OCI-LY7 (cell line): ENCODE results near the gene RELB.

ENCODE experiments used
- EZH2phosphoT487 ChIP-seq: fragments of 200-600 bp; sonication (generic); IDR thresholded peaks from 2 replicates; pipeline ENCODE4 v1.6.1; 2018; ENCODE audit warnings: low read depth, borderline replicate concordance, mild to moderate bottlenecking, mixed run types, antibody characterized with exemption, low read length, moderate library complexity, mixed read lengths
- TF ChIP-seq, protein P1 (sequence below): fragments of 200-600 bp; sonication (generic); conservative IDR thresholded peaks from 2 replicates; pipeline ENCODE4 v1.5.1; 2014; ENCODE audit warnings: mild to moderate bottlenecking, antibody characterized with exemption, low read length, moderate library complexity, mixed read lengths

DNA sequence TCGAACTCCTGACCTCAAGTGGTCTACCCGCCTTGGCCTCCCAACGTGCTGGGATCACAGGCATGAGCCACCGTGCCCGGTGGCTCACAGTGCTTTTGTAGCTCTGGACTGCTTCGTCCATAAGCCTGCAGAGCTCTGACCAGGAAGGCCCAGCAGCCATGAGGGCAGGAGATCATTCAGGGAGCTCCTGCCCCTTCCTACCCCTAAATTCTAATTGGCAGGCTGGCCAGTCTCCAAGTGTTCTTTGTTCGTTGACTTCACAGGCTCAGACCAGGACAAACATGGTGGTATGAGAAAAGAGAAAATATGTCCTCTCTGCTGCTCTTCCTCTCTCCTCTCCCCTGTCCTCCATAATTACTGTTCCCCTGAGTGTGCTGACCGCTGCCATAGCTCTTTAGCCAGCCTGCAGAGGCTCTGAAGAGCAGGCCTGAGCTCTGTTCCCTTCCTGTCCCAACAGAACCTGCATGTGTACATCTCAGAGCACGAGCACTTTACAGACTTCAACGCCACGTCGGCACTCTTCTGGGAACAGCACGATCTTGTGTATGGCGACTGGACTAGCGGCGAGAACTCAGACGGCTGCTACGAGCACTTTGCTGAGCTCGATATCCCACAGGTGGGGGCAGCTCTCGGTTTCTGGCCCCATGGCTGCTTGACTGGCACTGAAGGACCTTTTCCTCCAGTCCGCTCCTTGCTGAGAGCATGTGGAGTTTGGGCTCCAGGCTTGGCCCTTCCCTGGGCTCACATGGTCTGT lies 27.1 kb upstream of the RELB start:
- TF ChIP-seq, protein P1, sequence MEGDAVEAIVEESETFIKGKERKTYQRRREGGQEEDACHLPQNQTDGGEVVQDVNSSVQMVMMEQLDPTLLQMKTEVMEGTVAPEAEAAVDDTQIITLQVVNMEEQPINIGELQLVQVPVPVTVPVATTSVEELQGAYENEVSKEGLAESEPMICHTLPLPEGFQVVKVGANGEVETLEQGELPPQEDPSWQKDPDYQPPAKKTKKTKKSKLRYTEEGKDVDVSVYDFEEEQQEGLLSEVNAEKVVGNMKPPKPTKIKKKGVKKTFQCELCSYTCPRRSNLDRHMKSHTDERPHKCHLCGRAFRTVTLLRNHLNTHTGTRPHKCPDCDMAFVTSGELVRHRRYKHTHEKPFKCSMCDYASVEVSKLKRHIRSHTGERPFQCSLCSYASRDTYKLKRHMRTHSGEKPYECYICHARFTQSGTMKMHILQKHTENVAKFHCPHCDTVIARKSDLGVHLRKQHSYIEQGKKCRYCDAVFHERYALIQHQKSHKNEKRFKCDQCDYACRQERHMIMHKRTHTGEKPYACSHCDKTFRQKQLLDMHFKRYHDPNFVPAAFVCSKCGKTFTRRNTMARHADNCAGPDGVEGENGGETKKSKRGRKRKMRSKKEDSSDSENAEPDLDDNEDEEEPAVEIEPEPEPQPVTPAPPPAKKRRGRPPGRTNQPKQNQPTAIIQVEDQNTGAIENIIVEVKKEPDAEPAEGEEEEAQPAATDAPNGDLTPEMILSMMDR, result no peak
- TF ChIP-seq EZH2phosphoT487, result no peak
